PC-3 (cell line): ENCODE data around the gene RHBDD3. TPM values are rescaled to one million over a fixed set of nuclear protein-coding genes. Genes with fewer than 3 reads are reported as not detected.

Experiments
- ATAC-seq: fragments of 200-7000 bp; cut with Tn5 transposase; 2 replicates; pipeline ENCODE4 v1.9.1; 2020; ENCODE audit warnings: mild to moderate bottlenecking, moderate library complexity
- BruUV-seq: library from RNA; stranded (reverse); fragments of 400-500 nt; replicated peaks from 2 replicates; lab custom pipeline; 2021; lab: Mats Ljungman, UMichigan
- CTCF ChIA-PET: fragments of 300-600 bp; sonication (Branson Sonifier 250); formaldehyde crosslinking; loops from one replicate; lab custom pipeline; 2022; ENCODE audit warnings: antibody characterized with exemption; lab: Charles Lee
- POLR2A ChIA-PET: fragments of 300-600 bp; sonication (Branson Sonifier 250); formaldehyde crosslinking; loops from one replicate; lab custom pipeline; 2022; ENCODE audit warnings: antibody characterized with exemption; ENCODE audit not compliant: unreplicated experiment; lab: Charles Lee
- DNase-seq: peaks from one replicate; pipeline ENCODE4 v3.0.0-alpha.2; 2015
- H2AFZ ChIP-seq: fragments of 300-600 bp; sonication (generic); 2 replicates; pipeline ENCODE4 v1.6.0; 2016; ENCODE audit warnings: antibody characterized with exemption, low read length
- H3F3A ChIP-seq: fragments of 300-600 bp; sonication (generic); one replicate; pipeline ENCODE4 v1.6.0; 2017; ENCODE audit warnings: antibody characterized with exemption, low read length, control low read depth, mild to moderate bottlenecking; ENCODE audit not compliant: unreplicated experiment
- H3K27ac ChIP-seq: fragments of 300-600 bp; sonication (generic); 2 replicates; pipeline ENCODE4 v1.5.1; 2016; ENCODE audit warnings: mild to moderate bottlenecking, low read length
- H3K27me3 ChIP-seq: fragments of 300-600 bp; sonication (generic); 2 replicates; pipeline ENCODE4 v1.6.1; 2016; ENCODE audit warnings: low read length, mixed read lengths
- H3K36me3 ChIP-seq: fragments of 300-600 bp; sonication (generic); 2 replicates; pipeline ENCODE4 v1.6.1; 2016; ENCODE audit warnings: low read depth, mixed run types, low read length, mixed read lengths
- H3K4me1 ChIP-seq: fragments of 300-600 bp; sonication (generic); 2 replicates; pipeline ENCODE4 v1.5.1; 2016; ENCODE audit warnings: low read length; ENCODE audit not compliant: insufficient read depth
- H3K4me2 ChIP-seq: fragments of 300-600 bp; sonication (generic); 2 replicates; pipeline ENCODE4 v1.6.0; 2016; ENCODE audit warnings: low read length
- H3K4me3 ChIP-seq: fragments of 300-600 bp; sonication (generic); 2 replicates; pipeline ENCODE4 v1.5.1; 2016; ENCODE audit warnings: mild to moderate bottlenecking, low read length, mixed read lengths
- H3K79me2 ChIP-seq: fragments of 300-600 bp; sonication (generic); 2 replicates; pipeline ENCODE4 v1.6.1; 2017; ENCODE audit warnings: low read length, mixed read lengths
- H3K9ac ChIP-seq: fragments of 300-600 bp; sonication (generic); 2 replicates; pipeline ENCODE4 v1.6.0; 2016; ENCODE audit warnings: mild to moderate bottlenecking, low read length
- H3K9me2 ChIP-seq: fragments of 300-600 bp; sonication (generic); replicated peaks from 2 replicates; pipeline ENCODE4 v1.6.1; 2016; ENCODE audit warnings: mixed run types, low read length, mixed read lengths
- H3K9me3 ChIP-seq: fragments of 300-600 bp; sonication (generic); 2 replicates; pipeline ENCODE4 v1.6.1; 2016; ENCODE audit warnings: low read length, mixed read lengths
- H4K20me1 ChIP-seq: fragments of 300-600 bp; sonication (generic); 2 replicates; pipeline ENCODE4 v1.6.1; 2016; ENCODE audit warnings: low read length, mixed read lengths
- EZH2 ChIP-seq: fragments of 300-600 bp; sonication (generic); IDR thresholded peaks from one replicate; pipeline ENCODE4 v1.6.1; 2017; ENCODE audit warnings: antibody characterized with exemption, mild to moderate bottlenecking, low read length; ENCODE audit not compliant: unreplicated experiment
- EZH2phosphoT487 ChIP-seq: fragments of 300-600 bp; sonication (generic); IDR thresholded peaks from 2 replicates; pipeline ENCODE4 v1.6.1; 2018; ENCODE audit warnings: mild to moderate bottlenecking, antibody characterized with exemption, low read length, borderline replicate concordance
- intact Hi-C: fragments of 100-400 bp; cut with micrococcal nuclease; formaldehyde crosslinking; loops from 2 replicates; pipeline ENCODE4 v1.9.0; 2023
- total RNA-seq: library from RNA; depleted of rRNA; stranded (reverse); fragments of >200 nt; gene quantifications from 2 replicates; pipeline ENCODE4 v1.2.3, GENCODE V29; 2014
- TF ChIP-seq, protein P1 (sequence below): fragments of 300-600 bp; sonication (generic); conservative IDR thresholded peaks from 2 replicates; pipeline ENCODE4 v1.5.1; 2017; ENCODE audit warnings: antibody characterized with exemption, low read depth, mild to moderate bottlenecking, low read length

Gene RHBDD3
- total RNA-seq, 1 experiment from 2014 or later: 23.7 TPM

DNA sequence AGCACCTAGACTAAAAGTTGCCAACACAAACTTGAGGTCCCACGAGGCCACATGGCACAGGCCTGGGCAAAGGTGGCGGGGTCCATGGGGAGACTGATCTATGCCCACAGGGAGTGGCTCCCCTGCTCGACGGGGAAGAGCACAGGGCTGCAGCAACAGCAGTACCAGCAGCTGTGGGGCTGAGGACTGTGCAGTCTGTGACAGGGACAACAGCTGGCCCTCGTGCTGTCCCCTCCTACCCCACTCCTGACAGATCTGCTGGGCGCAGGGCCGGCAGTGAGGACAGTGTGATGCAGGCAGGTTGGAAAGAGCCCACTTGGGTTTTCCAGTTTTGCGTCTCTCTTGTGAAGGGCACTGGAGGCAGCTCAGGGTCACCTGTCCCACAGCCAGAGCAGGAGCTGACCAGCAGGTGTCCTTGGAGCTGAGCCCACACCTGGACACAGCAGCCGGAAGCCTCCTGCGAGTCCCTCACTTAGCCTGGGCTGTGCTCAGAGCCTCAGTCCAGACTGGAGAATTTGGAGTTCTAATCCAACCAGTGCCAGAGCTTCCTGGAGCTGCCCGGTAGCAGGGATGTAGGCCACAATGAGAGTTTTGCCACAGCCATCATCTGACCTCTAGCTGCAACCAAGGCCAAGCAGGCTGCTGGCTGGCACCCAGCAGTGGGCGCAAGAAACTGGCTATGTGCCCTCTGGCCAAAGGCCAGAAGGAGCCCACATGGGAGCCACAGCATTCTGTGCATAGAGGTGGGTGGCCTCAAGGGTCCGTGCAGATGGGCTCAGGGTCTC, 35.1 kb upstream of the RHBDD3 start:
- CTCF ChIA-PET: interaction anchor here (0.6 to 1.3 kb wide), 2 partner anchors 17 to 54 kb away, joined by 5 read pairs; no protein-coding TSS in a partner anchor
- BruUV-seq: no TSS peak
- no peak overlapping the region for H2AFZ ChIP-seq

DNA sequence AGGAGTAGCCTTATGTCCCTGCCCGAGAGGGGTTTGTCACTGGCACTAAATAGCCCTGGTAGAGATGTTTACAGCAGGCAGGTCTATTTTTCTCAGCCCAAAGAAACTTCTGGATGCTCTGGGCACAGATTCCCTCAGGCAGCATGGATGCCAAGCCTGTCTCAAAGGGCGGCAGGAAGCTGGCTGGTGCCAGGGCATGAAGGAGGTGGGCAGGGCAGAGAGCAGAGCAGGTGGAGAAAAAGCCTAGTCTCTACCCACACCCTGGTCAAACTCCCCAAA, 34.6 kb upstream of the RHBDD3 start:
- H3K27me3 ChIP-seq: no peaks in the 10 kb centered on the region
- peaks cover 23% of the 10 kb centered on the region for H3K36me3 ChIP-seq
- no peak for DNase-seq
- H3K79me2 ChIP-seq: peaks cover 3% of the 10 kb centered on the region
- CTCF ChIA-PET: interaction anchor here (0.6 to 1.3 kb wide), 2 partner anchors 18 to 55 kb away, joined by 5 read pairs; no protein-coding TSS in a partner anchor
- no peaks in the 10 kb centered on the region for H3K9me2 ChIP-seq
- no TSS peak for BruUV-seq
- H3K4me2 ChIP-seq: no peak overlapping the region
- no peaks in the 10 kb centered on the region for H3K4me1 ChIP-seq
- H2AFZ ChIP-seq: no peak overlapping the region
- peaks cover 6% of the 10 kb centered on the region for H3F3A ChIP-seq
- H4K20me1 ChIP-seq: no peaks in the 10 kb centered on the region
- intact Hi-C loops: no loop called here
- H3K9me3 ChIP-seq: no peaks in the 10 kb centered on the region
- no peak overlapping the region for H3K4me3 ChIP-seq
- POLR2A ChIA-PET: no interaction called here
- no peak for ATAC-seq
- TF ChIP-seq EZH2phosphoT487: no peak
- no peak for TF ChIP-seq EZH2
- TF ChIP-seq, protein P1, sequence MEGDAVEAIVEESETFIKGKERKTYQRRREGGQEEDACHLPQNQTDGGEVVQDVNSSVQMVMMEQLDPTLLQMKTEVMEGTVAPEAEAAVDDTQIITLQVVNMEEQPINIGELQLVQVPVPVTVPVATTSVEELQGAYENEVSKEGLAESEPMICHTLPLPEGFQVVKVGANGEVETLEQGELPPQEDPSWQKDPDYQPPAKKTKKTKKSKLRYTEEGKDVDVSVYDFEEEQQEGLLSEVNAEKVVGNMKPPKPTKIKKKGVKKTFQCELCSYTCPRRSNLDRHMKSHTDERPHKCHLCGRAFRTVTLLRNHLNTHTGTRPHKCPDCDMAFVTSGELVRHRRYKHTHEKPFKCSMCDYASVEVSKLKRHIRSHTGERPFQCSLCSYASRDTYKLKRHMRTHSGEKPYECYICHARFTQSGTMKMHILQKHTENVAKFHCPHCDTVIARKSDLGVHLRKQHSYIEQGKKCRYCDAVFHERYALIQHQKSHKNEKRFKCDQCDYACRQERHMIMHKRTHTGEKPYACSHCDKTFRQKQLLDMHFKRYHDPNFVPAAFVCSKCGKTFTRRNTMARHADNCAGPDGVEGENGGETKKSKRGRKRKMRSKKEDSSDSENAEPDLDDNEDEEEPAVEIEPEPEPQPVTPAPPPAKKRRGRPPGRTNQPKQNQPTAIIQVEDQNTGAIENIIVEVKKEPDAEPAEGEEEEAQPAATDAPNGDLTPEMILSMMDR: no peak
- no peak overlapping the region for H3K9ac ChIP-seq
- H3K27ac ChIP-seq: no peak overlapping the region

More for the DNA sequence above, 35.1 kb upstream of the RHBDD3 start:
- no peak for DNase-seq
- no peak for TF ChIP-seq EZH2
- TF ChIP-seq, protein P1: no peak
- no peak for TF ChIP-seq EZH2phosphoT487
- H3K36me3 ChIP-seq: peaks cover 18% of the 10 kb centered on the region
- POLR2A ChIA-PET: no interaction called here
- no peak for ATAC-seq
- H3K9me3 ChIP-seq: no peaks in the 10 kb centered on the region
- no peaks in the 10 kb centered on the region for H3K27me3 ChIP-seq
- H3K4me2 ChIP-seq: no peak overlapping the region
- no peak overlapping the region for H3K4me3 ChIP-seq
- peaks cover 5% of the 10 kb centered on the region for H3K4me1 ChIP-seq
- H4K20me1 ChIP-seq: no peaks in the 10 kb centered on the region
- no peak overlapping the region for H3K27ac ChIP-seq
- H3F3A ChIP-seq: peaks cover 6% of the 10 kb centered on the region
- H3K9ac ChIP-seq: no peak overlapping the region
- H3K79me2 ChIP-seq: peaks cover 8% of the 10 kb centered on the region
- no peaks in the 10 kb centered on the region for H3K9me2 ChIP-seq
- intact Hi-C loops: no loop called here

DNA sequence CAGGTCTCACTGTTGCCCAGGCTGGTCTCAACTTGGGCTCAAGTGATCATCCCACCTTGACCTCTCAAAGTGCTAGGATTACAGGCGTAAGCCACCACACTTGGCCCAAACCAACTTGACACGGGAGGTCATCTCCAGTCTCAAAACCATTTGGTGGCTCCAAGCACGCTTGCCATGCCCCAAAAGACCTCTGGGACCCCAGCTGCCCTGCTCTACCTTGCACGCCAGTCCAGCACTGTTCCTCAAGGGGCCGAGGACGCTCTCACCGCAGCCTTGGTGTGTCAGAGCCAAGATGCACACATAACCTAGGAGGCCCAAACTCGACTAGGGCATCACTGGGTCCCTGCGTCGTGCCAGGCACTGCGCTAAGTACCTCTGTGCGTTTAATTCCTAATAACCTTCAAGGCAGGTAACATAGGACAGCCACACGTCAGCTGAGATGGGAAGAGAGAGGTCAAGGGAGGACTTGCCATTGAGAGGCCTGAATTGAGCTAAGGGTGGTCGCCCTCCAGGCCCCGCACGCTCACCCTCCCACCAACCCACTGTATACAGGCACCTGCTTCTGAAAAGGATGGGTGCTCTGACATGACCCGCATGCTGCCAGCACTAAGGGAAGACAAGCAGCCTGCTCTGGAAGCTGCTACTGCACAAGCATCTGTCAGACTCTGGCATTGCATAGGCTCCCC, 34.1 kb upstream of the RHBDD3 start:
- Histone ChIP-seq H3K4me1 (no peaks in the 10 kb centered on the region), H3K9me2 (no peaks in the 10 kb centered on the region), H3K9ac (no peak overlapping the region), H3K9me3 (no peaks in the 10 kb centered on the region), H3K27me3 (no peaks in the 10 kb centered on the region), H3F3A (peaks cover 6% of the 10 kb centered on the region), H3K4me3 (no peak overlapping the region), H3K36me3 (peaks cover 28% of the 10 kb centered on the region), H2AFZ (no peak overlapping the region), H4K20me1 (no peaks in the 10 kb centered on the region), H3K4me2 (no peak overlapping the region), H3K79me2 (no peaks in the 10 kb centered on the region), H3K27ac (no peak overlapping the region)
- ATAC-seq (no peak), DNase-seq (no peak)
- no peak for TF ChIP-seq EZH2
- no peak for TF ChIP-seq EZH2phosphoT487
- TF ChIP-seq, protein P1: no peak
- POLR2A ChIA-PET: no interaction called here
- TSS peak; percentile 4 for BruUV-seq
- intact Hi-C loops: no loop called here
- CTCF ChIA-PET: no interaction called here
